Osteocyte (in vitro differentiated cells): ENCODE data around the gene CNTN1. TPM values are rescaled to one million over a fixed set of nuclear protein-coding genes. Genes with fewer than 3 reads are reported as not detected.

Experiments used
- DNase-seq: peaks from one replicate; pipeline ENCODE4 v3.0.0; 2021; ENCODE audit warnings: mixed read lengths; ENCODE audit not compliant: unreplicated experiment; ENCODE audit errors: extremely low spot score
- H3K27ac Mint-ChIP-seq: one replicate; pipeline ENCODE4 v1.8.0; 2021; ENCODE audit warnings: mild to moderate bottlenecking, mixed read lengths; ENCODE audit not compliant: unreplicated experiment
- H3K27me3 Mint-ChIP-seq: one replicate; pipeline ENCODE4 v1.8.0; 2021; ENCODE audit warnings: mixed read lengths; ENCODE audit not compliant: unreplicated experiment
- H3K36me3 Mint-ChIP-seq: one replicate; pipeline ENCODE4 v1.8.0; 2021; ENCODE audit warnings: mixed read lengths; ENCODE audit not compliant: unreplicated experiment
- H3K4me1 Mint-ChIP-seq: one replicate; pipeline ENCODE4 v1.8.0; 2021; ENCODE audit warnings: mixed read lengths; ENCODE audit not compliant: unreplicated experiment
- H3K4me3 Mint-ChIP-seq: one replicate; pipeline ENCODE4 v1.8.0; 2021; ENCODE audit warnings: mild to moderate bottlenecking, moderate library complexity, mixed read lengths; ENCODE audit not compliant: unreplicated experiment
- H3K9me3 Mint-ChIP-seq: one replicate; pipeline ENCODE4 v1.8.0; 2021; ENCODE audit warnings: mixed read lengths; ENCODE audit not compliant: unreplicated experiment
- total RNA-seq: library from RNA; stranded (reverse); gene quantifications from 2 replicates; pipeline ENCODE4 v1.2.1, GENCODE V29; 2021
- TF ChIP-seq, protein P1 (sequence below): fragments of 200-600 bp; sonication (generic); IDR thresholded peaks from 2 replicates; pipeline ENCODE4 v1.5.0; 2021; ENCODE audit warnings: antibody characterized with exemption, mild to moderate bottlenecking, moderate library complexity

CNTN1 gene
- total RNA-seq, 1 donor from 2014 or later: 1.8 TPM

DNA sequence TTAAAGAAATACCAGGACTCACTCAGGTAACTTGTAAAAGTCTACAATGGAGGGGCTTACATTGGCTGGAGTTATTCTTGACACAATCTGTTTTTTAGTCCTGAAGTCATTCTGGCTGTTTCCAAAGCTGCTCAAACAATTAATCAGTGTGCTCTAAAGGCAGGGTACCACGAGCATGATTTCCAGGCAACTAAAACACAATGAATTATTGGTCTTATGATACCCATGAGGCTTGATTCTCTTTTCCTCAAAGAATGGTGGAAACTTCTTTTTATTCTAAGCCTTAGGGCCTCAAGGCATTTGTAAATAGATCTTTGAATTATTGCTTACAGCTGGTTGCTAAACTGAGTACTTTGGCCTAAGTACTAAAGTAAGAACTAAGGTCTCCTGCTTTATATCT lies 296.1 kb downstream of the CNTN1 start:
- TF ChIP-seq, protein P1, sequence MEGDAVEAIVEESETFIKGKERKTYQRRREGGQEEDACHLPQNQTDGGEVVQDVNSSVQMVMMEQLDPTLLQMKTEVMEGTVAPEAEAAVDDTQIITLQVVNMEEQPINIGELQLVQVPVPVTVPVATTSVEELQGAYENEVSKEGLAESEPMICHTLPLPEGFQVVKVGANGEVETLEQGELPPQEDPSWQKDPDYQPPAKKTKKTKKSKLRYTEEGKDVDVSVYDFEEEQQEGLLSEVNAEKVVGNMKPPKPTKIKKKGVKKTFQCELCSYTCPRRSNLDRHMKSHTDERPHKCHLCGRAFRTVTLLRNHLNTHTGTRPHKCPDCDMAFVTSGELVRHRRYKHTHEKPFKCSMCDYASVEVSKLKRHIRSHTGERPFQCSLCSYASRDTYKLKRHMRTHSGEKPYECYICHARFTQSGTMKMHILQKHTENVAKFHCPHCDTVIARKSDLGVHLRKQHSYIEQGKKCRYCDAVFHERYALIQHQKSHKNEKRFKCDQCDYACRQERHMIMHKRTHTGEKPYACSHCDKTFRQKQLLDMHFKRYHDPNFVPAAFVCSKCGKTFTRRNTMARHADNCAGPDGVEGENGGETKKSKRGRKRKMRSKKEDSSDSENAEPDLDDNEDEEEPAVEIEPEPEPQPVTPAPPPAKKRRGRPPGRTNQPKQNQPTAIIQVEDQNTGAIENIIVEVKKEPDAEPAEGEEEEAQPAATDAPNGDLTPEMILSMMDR: no peak
- no peaks in the 10 kb centered on the region for H3K36me3 Mint-ChIP-seq
- no peaks in the 10 kb centered on the region for H3K27me3 Mint-ChIP-seq
- no peak overlapping the region for H3K4me3 Mint-ChIP-seq
- peaks cover 7% of the 10 kb centered on the region for H3K9me3 Mint-ChIP-seq
- no peak overlapping the region for H3K27ac Mint-ChIP-seq
- no peak for DNase-seq
- H3K4me1 Mint-ChIP-seq: peaks cover 15% of the 10 kb centered on the region

DNA sequence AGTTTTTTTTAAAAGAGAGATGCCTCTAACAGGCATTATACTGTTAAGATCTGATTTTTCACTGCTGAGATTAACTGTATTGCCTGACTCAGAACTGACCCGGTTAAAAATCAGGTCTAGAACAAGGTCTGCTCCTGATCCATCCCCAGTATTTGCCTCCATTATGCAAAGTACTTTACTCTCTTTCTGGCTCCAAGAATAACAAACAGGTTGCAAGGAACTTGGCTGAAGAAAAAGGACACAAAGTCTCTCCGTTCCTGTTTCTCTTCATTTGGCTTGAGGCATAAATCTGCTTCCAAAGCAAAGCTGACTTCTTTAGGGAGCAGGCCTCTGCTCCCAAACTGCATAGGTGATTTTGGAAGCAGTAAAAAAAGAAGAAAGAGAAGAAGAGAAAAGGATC lies 296.6 kb downstream of the CNTN1 start:
- no peak overlapping the region for H3K27ac Mint-ChIP-seq
- H3K36me3 Mint-ChIP-seq: no peaks in the 10 kb centered on the region
- DNase-seq: no peak
- H3K4me1 Mint-ChIP-seq: peaks cover 15% of the 10 kb centered on the region
- no peaks in the 10 kb centered on the region for H3K27me3 Mint-ChIP-seq
- TF ChIP-seq, protein P1: no peak
- H3K4me3 Mint-ChIP-seq: no peak overlapping the region
- H3K9me3 Mint-ChIP-seq: peaks cover 7% of the 10 kb centered on the region

DNA sequence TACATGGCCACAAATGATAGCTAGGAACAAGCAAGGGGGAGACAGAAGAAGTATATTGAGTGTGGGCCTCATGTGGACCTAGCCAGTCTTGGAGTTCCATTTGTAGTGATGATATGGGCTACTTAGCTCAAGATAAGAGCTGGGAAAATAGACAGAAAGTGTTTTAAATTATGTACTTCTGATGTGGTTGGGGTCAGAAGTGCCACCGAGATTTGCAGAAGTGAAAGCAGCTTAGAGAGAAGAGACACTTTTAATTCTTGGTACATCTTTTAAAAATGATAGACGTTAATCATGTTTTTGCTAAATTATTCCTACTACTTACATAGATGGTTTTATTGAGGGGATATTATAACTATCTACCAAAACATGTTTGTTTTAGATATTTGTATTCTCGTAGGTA lies 297.5 kb downstream of the CNTN1 start:
- DNase-seq: no peak
- Mint-ChIP-seq H3K4me3 (no peak overlapping the region), H3K36me3 (no peaks in the 10 kb centered on the region), H3K9me3 (peaks cover 7% of the 10 kb centered on the region), H3K27me3 (no peaks in the 10 kb centered on the region), H3K27ac (no peak overlapping the region), H3K4me1 (peaks cover 15% of the 10 kb centered on the region)
- TF ChIP-seq, protein P1: no peak

DNA sequence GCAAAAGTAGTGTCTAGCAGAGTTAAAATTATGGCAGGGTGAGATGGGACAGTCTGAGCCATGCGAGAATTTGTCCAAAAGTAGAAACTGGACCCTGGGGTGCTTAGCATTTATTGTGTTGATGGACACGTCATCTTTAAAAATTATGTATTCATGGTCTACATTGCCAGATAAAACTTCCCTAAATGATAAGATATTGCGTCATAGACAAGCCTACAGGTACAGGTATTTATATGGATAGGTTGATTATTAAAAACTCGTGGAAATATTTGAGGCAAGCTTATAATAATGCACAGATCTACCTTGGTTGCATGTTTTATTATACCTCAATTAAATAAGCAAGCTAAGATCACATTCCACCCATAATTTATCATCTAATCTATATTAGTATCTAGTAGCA lies 299.9 kb downstream of the CNTN1 start:
- no peak for DNase-seq
- no peaks in the 10 kb centered on the region for H3K36me3 Mint-ChIP-seq
- TF ChIP-seq, protein P1: no peak
- H3K4me3 Mint-ChIP-seq: no peak overlapping the region
- no peaks in the 10 kb centered on the region for H3K9me3 Mint-ChIP-seq
- peaks cover 4% of the 10 kb centered on the region for H3K4me1 Mint-ChIP-seq
- no peak overlapping the region for H3K27ac Mint-ChIP-seq
- no peaks in the 10 kb centered on the region for H3K27me3 Mint-ChIP-seq

DNA sequence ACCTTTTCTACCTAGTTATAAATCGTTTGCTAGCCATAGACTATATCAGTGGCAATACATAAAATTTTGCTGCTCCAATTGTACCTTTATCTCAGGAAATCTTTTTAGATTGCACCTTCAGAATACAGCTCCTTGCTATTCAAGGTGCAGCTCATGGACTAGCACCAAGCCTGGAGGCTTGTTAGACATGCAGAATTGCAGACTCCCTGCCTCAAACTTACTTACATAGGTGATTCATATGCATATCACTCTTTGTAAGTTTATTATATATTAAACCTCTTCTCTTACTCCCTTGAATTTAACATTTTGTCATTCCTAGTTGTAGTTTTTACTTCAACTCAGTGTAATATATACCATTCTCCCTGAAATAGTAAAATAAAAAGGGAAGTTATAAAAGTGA lies 300.4 kb downstream of the CNTN1 start:
- Mint-ChIP-seq H3K4me3 (no peak overlapping the region), H3K27me3 (no peaks in the 10 kb centered on the region), H3K36me3 (no peaks in the 10 kb centered on the region), H3K4me1 (peaks cover 4% of the 10 kb centered on the region), H3K27ac (no peak overlapping the region), H3K9me3 (no peaks in the 10 kb centered on the region)
- TF ChIP-seq, protein P1: no peak
- DNase-seq: no peak
